GM12891 (cell line): ENCODE measurements around the gene ZNHIT2.

Experiments
- POLR2A ChIP-seq: IDR thresholded peaks from 2 replicates; pipeline ENCODE4 v1.6.1; 2011; ENCODE audit warnings: low read depth, low read length, control low read depth
- POLR2AphosphoS5 ChIP-seq: IDR thresholded peaks from 2 replicates; pipeline ENCODE4 v1.6.1; 2011; ENCODE audit warnings: low read depth, low read length, control low read depth
- TAF1 ChIP-seq: IDR thresholded peaks from 2 replicates; pipeline ENCODE4 v1.6.1; 2011; ENCODE audit warnings: low read depth, low read length, control low read depth

- no peak for TF ChIP-seq POLR2AphosphoS5
- no peak for TF ChIP-seq TAF1
- no peak for TF ChIP-seq POLR2A
Measured at GRCh38 chr11:65104628-65105027, 12.9 kb downstream of the ZNHIT2 start.
